NCI-H82 (cell line): ENCODE results near the gene ATP1B3.
"Not testable (repeated sequence)": the region's sequence is repeated elsewhere in the genome, so short reads cannot be mapped to it uniquely, and the experiment has no call there.

Experiments
- DNase-seq: peaks from one replicate; lab custom pipeline; 2025; lab: John Stamatoyannopoulos, UW

Gene ATP1B3

GRCh38 chr3:141876381-141876890, at the start of gene ATP1B3:
TSS of gene ATP1B3 (plus strand) at chr3:141876643. CDS start at chr3:141876802, 159 bp downstream.
- peak; percentile 90 for DNase-seq

- no peak for DNase-seq
Observed at GRCh38 chr3:141828487-141828886, 48.0 kb upstream of the ATP1B3 start.

GRCh38 chr3:141828890-141829289, 47.6 kb upstream of the ATP1B3 start:
- DNase-seq: peak; percentile 86

- no peak for DNase-seq
Observed at GRCh38 chr3:141830508-141830907, 45.9 kb upstream of the ATP1B3 start.

- DNase-seq: no peak
Observed at GRCh38 chr3:141834292-141834691, 42.2 kb upstream of the ATP1B3 start.

- no peak for DNase-seq
Observed at GRCh38 chr3:141835557-141836229, 40.8 kb upstream of the ATP1B3 start.

- no peak for DNase-seq
Observed at GRCh38 chr3:141839389-141839788, 37.1 kb upstream of the ATP1B3 start.

- DNase-seq: no peak
Observed at GRCh38 chr3:141840737-141841544, 35.5 kb upstream of the ATP1B3 start.

- peak; percentile 31 for DNase-seq
Observed at GRCh38 chr3:141844108-141844507, 32.3 kb upstream of the ATP1B3 start.

GRCh38 chr3:141844812-141845211, 31.6 kb upstream of the ATP1B3 start:
- DNase-seq: no peak

- peak; percentile 21 for DNase-seq
Observed at GRCh38 chr3:141845407-141846049, 30.9 kb upstream of the ATP1B3 start.

GRCh38 chr3:141846050-141846433, 30.4 kb upstream of the ATP1B3 start:
- no peak for DNase-seq

- not testable (repeated sequence) for DNase-seq
Observed at GRCh38 chr3:141848159-141848748, 28.2 kb upstream of the ATP1B3 start.

GRCh38 chr3:141849056-141849815, 27.2 kb upstream of the ATP1B3 start:
- DNase-seq: peak; percentile 48

- DNase-seq: no peak
Observed at GRCh38 chr3:141851411-141851810, 25.0 kb upstream of the ATP1B3 start.

- no peak for DNase-seq
Observed at GRCh38 chr3:141853081-141853601, 23.3 kb upstream of the ATP1B3 start.

GRCh38 chr3:141853629-141854168, 22.7 kb upstream of the ATP1B3 start:
- no peak for DNase-seq

- DNase-seq: no peak
Observed at GRCh38 chr3:141854599-141854998, 21.8 kb upstream of the ATP1B3 start.

- DNase-seq: peak; percentile 33
Observed at GRCh38 chr3:141858312-141858711, 18.1 kb upstream of the ATP1B3 start.

- DNase-seq: no peak
Observed at GRCh38 chr3:141859651-141860050, 16.8 kb upstream of the ATP1B3 start.

- no peak for DNase-seq
Observed at GRCh38 chr3:141860086-141860669, 16.3 kb upstream of the ATP1B3 start.
